ENCODE data around the gene BCL11B. TPM values are rescaled to one million over a fixed set of nuclear protein-coding genes. Genes with fewer than 3 reads are reported as not detected.
"Not testable (repeated sequence)": the region's sequence is repeated elsewhere in the genome, so short reads cannot be mapped to it uniquely, and the experiment has no call there.

BCL11B gene
- total RNA-seq, 1 donor from 2014 or later: 48.2 TPM

- peak overlapping the region; percentile 89 for H3K27ac Mint-ChIP-seq
- intact Hi-C loops (cut with micrococcal nuclease): loop anchor here (2.0 to 5.0 kb wide), 3 partner anchors 73 to 1053 kb away; no protein-coding TSS in a partner anchor
- H3K36me3 Mint-ChIP-seq (ENCODE audit: low read depth): peaks cover 26% of the 10 kb centered on the region
- peak; percentile 81 for DNase-seq
- H3K9me3 Mint-ChIP-seq: no peaks in the 10 kb centered on the region
- H3K4me3 Mint-ChIP-seq: peak overlapping the region; percentile 90
- peaks cover 89% of the 10 kb centered on the region for H3K4me1 Mint-ChIP-seq
- H3K27me3 Mint-ChIP-seq: no peaks in the 10 kb centered on the region
These were observed 80.5 kb downstream of the BCL11B start for GRCh38 chr14:99191395-99192027.

- Mint-ChIP-seq H3K36me3 (ENCODE audit: low read depth) (peaks cover 28% of the 10 kb centered on the region), H3K27ac (peak overlapping the region; percentile 89), H3K4me1 (peaks cover 89% of the 10 kb centered on the region), H3K9me3 (no peaks in the 10 kb centered on the region), H3K4me3 (peak overlapping the region; percentile 90), H3K27me3 (no peaks in the 10 kb centered on the region)
- intact Hi-C loops (cut with micrococcal nuclease): loop anchor here (2.0 to 5.0 kb wide), 2 partner anchors 1014 to 1052 kb away; no protein-coding TSS in a partner anchor
- peak; percentile 80 for DNase-seq
These were observed 81.2 kb downstream of the BCL11B start for GRCh38 chr14:99190696-99191394.

- peak overlapping the region; percentile 96 for H3K27ac Mint-ChIP-seq
- H3K4me1 Mint-ChIP-seq: peaks cover 89% of the 10 kb centered on the region
- H3K9me3 Mint-ChIP-seq: no peaks in the 10 kb centered on the region
- H3K27me3 Mint-ChIP-seq: no peaks in the 10 kb centered on the region
- DNase-seq: peak; percentile 90
- H3K36me3 Mint-ChIP-seq (ENCODE audit: low read depth): peaks cover 23% of the 10 kb centered on the region
- intact Hi-C loops (cut with micrococcal nuclease): loop anchor here (2.0 to 5.0 kb wide), 3 partner anchors 24 to 1212 kb away; no protein-coding TSS in a partner anchor
- H3K4me3 Mint-ChIP-seq: peak overlapping the region; percentile 80
These were observed 82.7 kb downstream of the BCL11B start for GRCh38 chr14:99189201-99189801.

- Mint-ChIP-seq H3K4me3 (peak overlapping the region; percentile 80), H3K9me3 (no peaks in the 10 kb centered on the region), H3K4me1 (peaks cover 89% of the 10 kb centered on the region), H3K27me3 (no peaks in the 10 kb centered on the region), H3K36me3 (ENCODE audit: low read depth) (peaks cover 25% of the 10 kb centered on the region), H3K27ac (peak overlapping the region; percentile 96)
- DNase-seq: peak; percentile 82
- intact Hi-C loops (cut with micrococcal nuclease): loop anchor here (2.0 to 5.0 kb wide), 3 partner anchors 24 to 1211 kb away; no protein-coding TSS in a partner anchor
These were observed 83.2 kb downstream of the BCL11B start for GRCh38 chr14:99188731-99189191.

- intact Hi-C loops (cut with micrococcal nuclease): loop anchor here (1.0 to 5.0 kb wide), 4 partner anchors 25 to 1211 kb away; no protein-coding TSS in a partner anchor
- peaks cover 31% of the 10 kb centered on the region for H3K36me3 Mint-ChIP-seq (ENCODE audit: low read depth)
These were observed 84.1 kb downstream of the BCL11B start for GRCh38 chr14:99187858-99188257.

GRCh38 chr14:99186956-99187690 lies 84.9 kb downstream of the BCL11B start:
- Mint-ChIP-seq H3K36me3 (ENCODE audit: low read depth) (peaks cover 37% of the 10 kb centered on the region), H3K4me3 (peak overlapping the region; percentile 80), H3K4me1 (peaks cover 91% of the 10 kb centered on the region), H3K27me3 (no peaks in the 10 kb centered on the region), H3K27ac (peak overlapping the region; percentile 93), H3K9me3 (no peaks in the 10 kb centered on the region)
- intact Hi-C loops (cut with micrococcal nuclease): loop anchor here (1.0 to 5.0 kb wide), 2 partner anchors 953 to 1210 kb away; no protein-coding TSS in a partner anchor
- DNase-seq: no peak

More at GRCh38 chr14:99187858-99188257, 84.1 kb downstream of the BCL11B start:
- Mint-ChIP-seq H3K4me1 (peaks cover 89% of the 10 kb centered on the region), H3K9me3 (no peaks in the 10 kb centered on the region), H3K4me3 (peak overlapping the region; percentile 80), H3K27me3 (no peaks in the 10 kb centered on the region), H3K27ac (peak overlapping the region; percentile 93)
- DNase-seq: no peak

GRCh38 chr14:99186336-99186735 lies 85.7 kb downstream of the BCL11B start:
- H3K27ac Mint-ChIP-seq: peak overlapping the region; percentile 93
- not testable (repeated sequence) for H3K27me3 Mint-ChIP-seq, DNase-seq, H3K9me3 Mint-ChIP-seq
- peaks cover 93% of the 10 kb centered on the region for H3K4me1 Mint-ChIP-seq
- peaks cover 39% of the 10 kb centered on the region for H3K36me3 Mint-ChIP-seq (ENCODE audit: low read depth)
- intact Hi-C loops (cut with micrococcal nuclease): loop anchor here (5.0 kb wide), 1 partner anchor 1209 kb away; no protein-coding TSS in a partner anchor
- peak overlapping the region; percentile 80 for H3K4me3 Mint-ChIP-seq

- DNase-seq: no peak
- Mint-ChIP-seq H3K36me3 (ENCODE audit: low read depth) (peaks cover 42% of the 10 kb centered on the region), H3K4me1 (peaks cover 94% of the 10 kb centered on the region), H3K27me3 (no peaks in the 10 kb centered on the region), H3K27ac (peak overlapping the region; percentile 93), H3K9me3 (no peaks in the 10 kb centered on the region), H3K4me3 (peak overlapping the region; percentile 80)
- intact Hi-C loops (cut with micrococcal nuclease): loop anchor here (2.0 to 5.0 kb wide), 2 partner anchors 79 to 1208 kb away; no protein-coding TSS in a partner anchor
These were observed 86.4 kb downstream of the BCL11B start for GRCh38 chr14:99185436-99186068.

GRCh38 chr14:99183716-99184115 lies 88.3 kb downstream of the BCL11B start:
- Mint-ChIP-seq H3K4me3 (peak overlapping the region; percentile 34), H3K27ac (peak overlapping the region; percentile 93), H3K4me1 (peaks cover 93% of the 10 kb centered on the region), H3K9me3 (no peaks in the 10 kb centered on the region), H3K27me3 (no peaks in the 10 kb centered on the region), H3K36me3 (ENCODE audit: low read depth) (peaks cover 42% of the 10 kb centered on the region)
- no peak for DNase-seq
- intact Hi-C loops (cut with micrococcal nuclease): loop anchor here (2.0 kb wide), 1 partner anchor 81 kb away; no protein-coding TSS in a partner anchor

GRCh38 chr14:99183311-99183710 lies 88.7 kb downstream of the BCL11B start:
- peak overlapping the region; percentile 93 for H3K27ac Mint-ChIP-seq
- H3K4me1 Mint-ChIP-seq: peaks cover 97% of the 10 kb centered on the region
- intact Hi-C loops (cut with micrococcal nuclease): no loop called here
- peaks cover 44% of the 10 kb centered on the region for H3K36me3 Mint-ChIP-seq (ENCODE audit: low read depth)
- no peaks in the 10 kb centered on the region for H3K27me3 Mint-ChIP-seq
- DNase-seq: no peak
- no peak overlapping the region for H3K4me3 Mint-ChIP-seq
- H3K9me3 Mint-ChIP-seq: no peaks in the 10 kb centered on the region

- no peaks in the 10 kb centered on the region for H3K27me3 Mint-ChIP-seq
- peak overlapping the region; percentile 29 for H3K4me3 Mint-ChIP-seq
- H3K27ac Mint-ChIP-seq: peak overlapping the region; percentile 93
- H3K36me3 Mint-ChIP-seq (ENCODE audit: low read depth): peaks cover 43% of the 10 kb centered on the region
- intact Hi-C loops (cut with micrococcal nuclease): no loop called here
- no peak for DNase-seq
- peaks cover 93% of the 10 kb centered on the region for H3K4me1 Mint-ChIP-seq
- H3K9me3 Mint-ChIP-seq: no peaks in the 10 kb centered on the region
These were observed 89.3 kb downstream of the BCL11B start for GRCh38 chr14:99182548-99183250.

GRCh38 chr14:99181804-99182520 lies 90.0 kb downstream of the BCL11B start:
- intact Hi-C loops (cut with micrococcal nuclease): no loop called here
- DNase-seq: no peak
- Mint-ChIP-seq H3K27ac (peak overlapping the region; percentile 93), H3K27me3 (no peaks in the 10 kb centered on the region), H3K4me1 (peaks cover 89% of the 10 kb centered on the region), H3K36me3 (ENCODE audit: low read depth) (peaks cover 42% of the 10 kb centered on the region), H3K4me3 (peak overlapping the region; percentile 49), H3K9me3 (no peaks in the 10 kb centered on the region)

Measured in activated CD4-positive, alpha-beta T cell treated with anti-CD3 and anti-CD28 coated beads, Interleukin-2, amount 10 ng/mL, durations not matched to agents 24 days and 14 days (primary cell).